Activated naive CD4-positive, alpha-beta T cell treated with anti-CD3 and anti-CD28 coated beads, Interleukin-2, amount 50 U/mL, for 24 hours (primary cell): ENCODE measurements around the gene TNFAIP3.

Experiments used
- H3K27ac Mint-ChIP-seq: one replicate; pipeline ENCODE4 v1.8.0; 2021; ENCODE audit warnings: mild to moderate bottlenecking, mixed read lengths
- H3K27me3 Mint-ChIP-seq: one replicate; pipeline ENCODE4 v1.8.0; 2021; ENCODE audit warnings: mixed read lengths
- H3K36me3 Mint-ChIP-seq: one replicate; pipeline ENCODE4 v1.8.0; 2021; ENCODE audit warnings: mixed read lengths
- H3K4me1 Mint-ChIP-seq: one replicate; pipeline ENCODE4 v1.8.0; 2021; ENCODE audit warnings: mixed read lengths
- H3K4me3 Mint-ChIP-seq: one replicate; pipeline ENCODE4 v1.8.0; 2021; ENCODE audit warnings: mild to moderate bottlenecking, mixed read lengths
- H3K9me3 Mint-ChIP-seq: one replicate; pipeline ENCODE4 v1.8.0; 2021; ENCODE audit warnings: mixed read lengths

The TNFAIP3 gene

DNA sequence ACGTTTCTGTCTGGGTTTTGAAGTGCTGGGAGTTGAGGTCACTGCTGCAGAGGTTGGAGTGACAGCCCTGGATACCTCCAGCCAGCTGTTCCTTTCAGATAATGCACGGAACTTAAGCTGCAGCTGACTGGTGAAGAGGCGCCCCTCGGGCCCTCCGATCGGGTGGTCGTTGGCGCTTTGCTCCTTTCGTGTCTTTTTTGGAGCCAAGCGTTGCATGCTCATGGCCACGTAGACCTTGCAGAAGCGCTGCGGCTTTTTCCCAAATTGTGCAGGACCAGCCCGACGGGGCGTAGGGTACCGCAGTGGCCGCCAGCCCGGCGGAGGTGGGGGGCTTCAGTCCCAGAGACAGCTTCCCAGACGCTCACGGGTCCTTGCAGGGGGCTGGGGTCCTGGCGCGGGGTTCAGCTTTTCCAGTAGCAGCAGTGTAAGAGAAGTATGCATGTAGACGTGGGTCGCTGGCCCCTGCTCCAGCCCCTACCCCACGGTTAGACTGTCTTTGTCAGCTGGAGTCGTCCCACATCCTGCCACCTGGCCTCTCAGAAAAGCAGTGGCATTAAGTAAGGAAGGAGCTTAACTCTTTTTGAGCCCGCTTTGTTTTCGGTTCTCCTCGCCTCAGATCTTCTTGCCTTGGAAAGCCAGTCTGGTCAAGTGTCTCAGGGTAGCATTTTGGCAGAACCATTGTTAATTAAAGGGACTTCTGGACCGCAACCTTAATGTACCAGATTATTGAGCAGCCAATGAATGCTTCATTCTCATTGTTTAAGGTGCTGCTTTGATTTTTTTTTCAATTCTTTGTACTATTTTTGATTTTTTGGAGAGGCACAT lies 838 bp downstream of the TNFAIP3 start:
- Mint-ChIP-seq H3K27me3 (no peaks in the 10 kb centered on the region), H3K9me3 (no peaks in the 10 kb centered on the region), H3K4me3 (peak overlapping the region; percentile 92), H3K27ac (peak overlapping the region; percentile 94), H3K36me3 (peaks cover 42% of the 10 kb centered on the region), H3K4me1 (peaks cover 33% of the 10 kb centered on the region)

DNA sequence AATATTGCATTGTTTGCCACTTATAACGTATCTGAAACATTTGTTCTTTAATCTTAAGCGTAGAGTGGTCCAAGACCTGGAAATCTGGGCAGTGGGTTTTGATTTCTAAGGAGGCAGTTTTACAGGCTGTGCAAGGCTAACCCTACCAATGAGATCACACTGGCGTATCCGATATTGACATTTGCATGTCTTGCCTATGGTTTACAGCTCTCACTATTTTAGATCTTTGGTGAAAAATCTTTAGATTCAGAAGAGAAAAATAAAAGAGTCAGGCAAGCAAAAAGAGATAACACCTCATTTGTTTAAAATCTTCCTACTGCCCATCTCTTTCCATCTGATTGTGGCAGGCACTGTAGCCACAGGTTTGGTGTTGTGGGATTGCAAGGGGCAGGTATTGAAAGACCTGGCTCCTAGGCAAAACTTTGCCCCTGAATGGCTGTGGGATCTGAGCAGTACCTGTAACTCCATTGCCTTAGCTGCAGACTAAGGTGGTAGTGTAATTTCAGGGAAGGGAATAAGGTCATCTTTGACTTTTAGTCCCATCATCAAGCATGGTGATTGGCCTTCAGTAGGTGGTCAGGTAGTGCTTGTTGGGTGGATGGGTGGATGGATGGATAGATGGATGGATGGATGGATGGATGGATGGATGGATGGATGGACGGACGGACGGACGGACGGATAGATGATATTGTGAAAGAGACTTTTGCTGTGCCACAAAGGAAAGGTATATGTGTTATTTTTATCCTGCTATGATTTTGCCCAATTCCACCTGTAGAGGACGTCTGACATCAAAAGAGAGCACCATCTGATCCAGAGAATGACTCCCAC lies 1.9 kb downstream of the TNFAIP3 start:
- H3K27ac Mint-ChIP-seq, result peak overlapping the region; percentile 94
- H3K27me3 Mint-ChIP-seq, result no peaks in the 10 kb centered on the region
- peak overlapping the region; percentile 92 for H3K4me3 Mint-ChIP-seq
- peaks cover 38% of the 10 kb centered on the region for H3K4me1 Mint-ChIP-seq
- H3K36me3 Mint-ChIP-seq, result peaks cover 49% of the 10 kb centered on the region
- no peaks in the 10 kb centered on the region for H3K9me3 Mint-ChIP-seq

DNA sequence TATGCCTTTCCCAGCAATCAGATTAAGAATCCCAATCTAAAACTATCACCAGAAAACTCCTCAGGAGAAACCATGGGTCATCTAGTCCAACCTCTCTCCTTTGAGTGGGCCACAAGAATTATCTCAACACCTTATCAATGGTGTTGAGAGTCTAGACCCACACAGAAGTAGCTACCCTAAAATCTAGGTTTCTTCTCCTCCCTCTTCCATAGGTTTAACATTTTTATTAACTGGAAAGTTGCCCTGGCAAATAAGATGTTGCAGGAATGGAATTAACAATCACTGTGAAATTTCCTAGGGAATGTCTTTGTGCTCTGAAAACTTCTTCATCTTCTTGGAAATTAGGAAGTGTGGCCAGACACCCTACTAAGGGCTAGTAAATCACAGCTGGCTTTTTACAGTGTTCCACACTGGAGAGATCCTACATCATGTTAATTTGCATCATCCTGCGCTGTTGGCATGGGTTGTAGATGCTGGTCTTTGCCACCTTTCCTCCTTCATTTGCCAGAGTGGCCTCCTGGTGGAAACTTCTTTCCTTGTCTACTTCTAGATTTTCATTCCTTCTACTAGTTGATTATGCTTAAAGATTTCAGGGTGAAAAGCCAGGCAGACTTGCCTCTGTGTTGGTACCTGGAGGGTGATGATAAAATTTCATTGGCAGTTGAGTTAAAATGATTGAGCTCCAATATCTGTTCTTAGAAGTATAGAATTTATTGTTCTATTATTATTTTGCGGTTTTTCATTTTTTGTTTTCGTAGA lies 2.7 kb downstream of the TNFAIP3 start:
- H3K36me3 Mint-ChIP-seq, result peaks cover 51% of the 10 kb centered on the region
- H3K4me3 Mint-ChIP-seq, result peak overlapping the region; percentile 92
- peak overlapping the region; percentile 94 for H3K27ac Mint-ChIP-seq
- H3K9me3 Mint-ChIP-seq, result no peaks in the 10 kb centered on the region
- peaks cover 36% of the 10 kb centered on the region for H3K4me1 Mint-ChIP-seq
- no peaks in the 10 kb centered on the region for H3K27me3 Mint-ChIP-seq

DNA sequence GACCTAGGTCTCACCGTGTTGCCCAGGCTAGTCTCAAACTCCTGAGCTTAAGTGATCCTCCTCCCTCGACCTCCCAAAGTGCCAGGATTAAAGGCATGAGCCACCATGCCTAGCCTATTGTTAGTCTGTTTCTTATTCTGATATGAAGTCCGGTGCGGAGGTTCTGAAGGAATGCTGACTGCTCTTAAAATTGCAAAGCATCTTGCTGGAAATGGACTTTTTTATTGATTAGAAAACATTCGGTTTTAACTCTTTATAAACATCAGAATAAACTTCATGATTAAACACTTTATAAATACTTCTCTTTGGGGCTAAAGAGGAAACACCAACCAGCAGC lies 3.2 kb downstream of the TNFAIP3 start:
- Mint-ChIP-seq H3K4me3 (peak overlapping the region; percentile 92), H3K36me3 (peaks cover 56% of the 10 kb centered on the region), H3K9me3 (no peaks in the 10 kb centered on the region), H3K27ac (peak overlapping the region; percentile 94), H3K27me3 (no peaks in the 10 kb centered on the region), H3K4me1 (peaks cover 38% of the 10 kb centered on the region)

DNA sequence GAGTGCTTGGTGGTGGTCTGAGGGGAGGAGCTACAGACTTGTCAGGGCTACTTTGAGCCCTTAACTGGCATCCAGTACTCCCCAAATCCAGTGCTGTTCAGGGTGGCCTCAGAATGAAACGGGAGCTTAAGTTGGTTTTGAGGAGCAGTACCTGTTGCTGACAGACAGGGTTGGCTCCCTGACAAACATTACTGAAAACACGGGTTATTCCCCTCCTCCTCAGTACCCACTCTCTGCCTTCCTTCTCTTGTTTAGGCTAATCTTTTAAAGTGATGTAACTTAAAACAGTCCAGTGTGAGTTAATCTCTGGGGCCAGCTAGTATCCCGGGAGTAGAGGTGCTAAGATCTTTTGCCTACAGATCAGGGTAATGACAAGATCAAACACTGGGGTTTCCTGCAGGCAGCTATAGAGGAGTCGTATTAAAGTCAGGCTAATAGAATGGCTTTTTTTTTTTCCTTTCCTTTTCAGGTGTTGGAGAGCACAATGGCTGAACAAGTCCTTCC lies 3.7 kb downstream of the TNFAIP3 start:
- no peaks in the 10 kb centered on the region for H3K9me3 Mint-ChIP-seq
- no peaks in the 10 kb centered on the region for H3K27me3 Mint-ChIP-seq
- peak overlapping the region; percentile 92 for H3K4me3 Mint-ChIP-seq
- H3K4me1 Mint-ChIP-seq, result peaks cover 39% of the 10 kb centered on the region
- H3K36me3 Mint-ChIP-seq, result peaks cover 60% of the 10 kb centered on the region
- peak overlapping the region; percentile 94 for H3K27ac Mint-ChIP-seq

DNA sequence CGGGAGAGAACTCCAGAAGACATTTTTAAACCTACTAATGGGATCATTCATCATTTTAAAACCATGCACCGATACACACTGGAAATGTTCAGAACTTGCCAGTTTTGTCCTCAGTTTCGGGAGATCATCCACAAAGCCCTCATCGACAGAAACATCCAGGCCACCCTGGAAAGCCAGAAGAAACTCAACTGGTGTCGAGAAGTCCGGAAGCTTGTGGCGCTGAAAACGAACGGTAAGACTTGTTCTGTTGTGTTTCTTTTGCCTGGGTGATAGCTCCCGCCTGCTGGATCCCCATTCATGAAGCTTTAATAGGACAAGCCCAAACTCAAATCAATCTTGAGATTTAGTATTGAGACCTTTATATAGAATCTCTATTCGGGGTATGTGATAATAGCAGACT lies 4.2 kb downstream of the TNFAIP3 start:
- H3K4me3 Mint-ChIP-seq, result peak overlapping the region; percentile 92
- H3K36me3 Mint-ChIP-seq, result peaks cover 61% of the 10 kb centered on the region
- peaks cover 37% of the 10 kb centered on the region for H3K4me1 Mint-ChIP-seq
- H3K27me3 Mint-ChIP-seq, result no peaks in the 10 kb centered on the region
- peak overlapping the region; percentile 94 for H3K27ac Mint-ChIP-seq
- H3K9me3 Mint-ChIP-seq, result no peaks in the 10 kb centered on the region

DNA sequence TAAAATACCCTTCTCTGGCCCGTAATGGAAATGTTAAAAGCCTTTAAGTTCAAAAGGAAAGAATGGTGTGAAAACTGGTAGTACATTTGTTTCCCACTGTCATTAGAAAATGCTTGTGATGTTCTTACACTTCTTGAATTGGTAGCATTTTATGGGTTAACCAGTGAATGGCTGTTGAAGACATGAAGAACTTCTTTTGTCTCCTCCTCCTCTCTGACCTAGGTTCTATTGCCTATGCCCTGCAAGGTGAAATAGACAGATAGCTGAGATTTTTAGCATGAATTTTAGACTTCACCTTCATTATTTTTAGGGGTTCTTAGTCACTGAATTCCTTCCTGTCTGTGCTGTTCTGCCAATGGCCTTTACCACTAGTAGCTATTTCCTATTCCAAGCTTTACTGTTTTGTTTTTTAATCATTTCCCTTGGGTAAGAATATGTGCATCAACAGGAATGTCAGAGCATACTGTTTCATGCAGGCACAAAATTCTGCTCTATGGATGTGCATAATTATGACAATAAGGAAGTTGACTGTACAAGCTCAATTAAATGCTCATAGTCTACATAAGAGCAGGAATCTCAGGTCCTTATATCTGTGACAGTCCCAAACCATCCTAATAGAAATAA lies 4.9 kb downstream of the TNFAIP3 start:
- H3K9me3 Mint-ChIP-seq, result no peaks in the 10 kb centered on the region
- no peaks in the 10 kb centered on the region for H3K27me3 Mint-ChIP-seq

DNA sequence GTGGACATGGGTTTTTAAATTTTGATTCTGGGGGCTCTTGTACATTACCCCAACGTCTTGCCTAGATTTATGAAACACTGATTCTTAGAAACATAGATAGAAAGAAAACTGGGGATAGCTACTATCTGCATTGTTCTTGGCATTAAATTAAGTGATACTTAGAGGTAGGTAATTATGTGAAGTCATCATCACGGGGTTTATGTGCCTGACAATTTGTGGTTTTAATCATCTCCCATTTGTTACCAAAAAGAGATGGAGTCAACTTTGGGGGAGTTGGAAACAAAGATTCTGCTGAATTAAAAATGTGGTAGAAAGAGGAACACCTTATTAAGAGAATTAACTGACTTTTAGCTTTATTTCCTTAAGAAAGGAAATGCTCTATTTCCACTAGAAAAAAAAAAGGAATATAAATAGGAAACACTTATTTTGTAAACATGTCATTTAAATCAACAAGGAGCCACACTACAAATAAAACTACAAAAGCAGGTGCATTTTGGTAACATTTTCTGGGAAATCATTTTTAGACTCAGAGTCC lies 5.6 kb downstream of the TNFAIP3 start:
- peak overlapping the region; percentile 92 for H3K4me3 Mint-ChIP-seq
- peak overlapping the region; percentile 94 for H3K27ac Mint-ChIP-seq
- H3K27me3 Mint-ChIP-seq, result no peaks in the 10 kb centered on the region
- peaks cover 68% of the 10 kb centered on the region for H3K36me3 Mint-ChIP-seq
- no peaks in the 10 kb centered on the region for H3K9me3 Mint-ChIP-seq
- H3K4me1 Mint-ChIP-seq, result peaks cover 46% of the 10 kb centered on the region

More for the DNA sequence above, 4.9 kb downstream of the TNFAIP3 start:
- peak overlapping the region; percentile 94 for H3K27ac Mint-ChIP-seq
- peaks cover 65% of the 10 kb centered on the region for H3K36me3 Mint-ChIP-seq
- H3K4me3 Mint-ChIP-seq, result peak overlapping the region; percentile 92
- H3K4me1 Mint-ChIP-seq, result peaks cover 39% of the 10 kb centered on the region

DNA sequence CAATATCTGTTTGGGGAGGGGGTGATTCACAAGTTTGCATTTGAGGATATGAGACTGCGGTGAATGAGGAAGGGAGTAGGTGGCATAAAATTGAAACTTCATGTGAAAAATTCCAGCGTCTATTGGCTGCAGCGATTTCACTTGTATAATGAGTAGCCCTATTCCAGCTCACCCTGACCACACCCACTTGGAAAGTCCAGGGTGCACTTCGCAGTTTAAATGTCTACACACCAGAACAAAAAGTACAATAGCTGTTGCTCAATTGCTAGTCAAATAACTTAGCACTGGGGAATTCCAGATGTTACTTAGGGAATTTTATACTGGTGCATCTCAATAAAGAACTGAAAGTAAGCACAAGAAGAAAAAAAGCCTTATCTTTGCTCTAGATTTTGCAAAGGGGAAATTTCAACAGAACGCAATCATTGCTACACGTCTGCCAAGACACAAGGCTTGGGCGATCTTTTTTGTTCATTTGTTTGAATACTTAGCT lies 6.3 kb downstream of the TNFAIP3 start:
- Mint-ChIP-seq H3K9me3 (no peaks in the 10 kb centered on the region), H3K27me3 (no peaks in the 10 kb centered on the region), H3K36me3 (peaks cover 64% of the 10 kb centered on the region), H3K4me3 (peak overlapping the region; percentile 92), H3K4me1 (peaks cover 52% of the 10 kb centered on the region), H3K27ac (peak overlapping the region; percentile 94)

DNA sequence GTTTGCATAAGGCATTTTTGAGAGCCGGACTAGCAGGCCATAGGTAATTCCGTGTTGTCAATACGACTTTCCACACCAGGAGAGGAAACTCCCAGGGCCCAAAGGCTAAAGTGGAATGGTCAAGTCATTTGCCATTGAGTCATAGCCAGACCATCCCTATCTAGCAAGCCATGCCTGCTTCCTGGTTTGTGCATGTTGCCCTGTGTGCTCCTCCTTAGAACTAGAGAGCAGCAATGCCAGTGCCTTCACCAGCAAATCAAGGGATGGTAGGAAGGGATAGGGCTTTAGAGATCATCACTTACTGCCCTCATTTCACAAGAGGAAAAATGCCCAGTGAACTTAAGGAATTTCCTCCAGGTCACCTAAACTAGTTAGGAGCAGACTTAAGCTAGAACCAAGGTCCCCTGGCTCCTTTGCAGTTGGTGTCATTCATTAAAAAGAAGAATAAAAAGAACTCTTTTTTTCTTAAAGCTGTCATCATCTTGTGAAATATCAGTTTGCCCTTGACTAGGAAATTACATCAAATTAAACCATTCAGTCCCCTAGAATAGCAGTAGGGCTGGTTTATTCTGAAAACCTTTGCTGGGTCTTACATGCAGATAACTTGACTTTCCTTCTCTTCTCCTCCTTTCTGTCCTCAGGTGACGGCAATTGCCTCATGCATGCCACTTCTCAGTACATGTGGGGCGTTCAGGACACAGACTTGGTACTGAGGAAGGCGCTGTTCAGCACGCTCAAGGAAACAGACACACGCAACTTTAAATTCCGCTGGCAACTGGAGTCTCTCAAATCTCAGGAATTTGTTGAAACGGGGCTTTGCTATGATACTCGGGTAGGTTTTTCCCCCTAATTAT lies 7.4 kb downstream of the TNFAIP3 start:
- H3K27me3 Mint-ChIP-seq, result no peaks in the 10 kb centered on the region
- H3K4me1 Mint-ChIP-seq, result peaks cover 61% of the 10 kb centered on the region
- no peaks in the 10 kb centered on the region for H3K9me3 Mint-ChIP-seq
- H3K36me3 Mint-ChIP-seq, result peaks cover 62% of the 10 kb centered on the region
- H3K4me3 Mint-ChIP-seq, result peak overlapping the region; percentile 92
- H3K27ac Mint-ChIP-seq, result peak overlapping the region; percentile 94

DNA sequence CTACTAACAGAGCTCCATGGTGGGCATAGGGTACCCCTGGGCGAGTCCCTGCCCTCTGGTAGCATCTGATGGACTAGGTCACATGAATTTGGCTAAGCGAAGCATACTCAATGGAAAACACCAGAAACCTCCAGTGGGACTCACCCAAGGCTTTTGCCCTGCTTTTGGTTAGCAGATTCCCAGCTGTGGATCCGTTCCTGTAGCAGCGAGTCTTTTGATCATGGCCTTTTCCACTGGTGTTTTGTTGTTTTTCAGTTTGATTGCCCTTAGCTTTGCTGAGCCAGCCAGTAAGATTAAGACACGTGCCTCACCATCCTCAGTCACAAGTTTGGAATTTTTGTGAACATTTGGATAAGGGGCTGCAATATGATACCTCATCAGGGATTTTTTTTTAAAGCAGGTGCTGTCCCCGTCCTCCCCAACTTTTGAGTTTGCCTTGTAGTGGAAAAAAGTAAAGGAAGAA lies 8.0 kb downstream of the TNFAIP3 start:
- H3K9me3 Mint-ChIP-seq, result no peaks in the 10 kb centered on the region
- H3K27ac Mint-ChIP-seq, result peak overlapping the region; percentile 94
- no peaks in the 10 kb centered on the region for H3K27me3 Mint-ChIP-seq
- peaks cover 67% of the 10 kb centered on the region for H3K4me1 Mint-ChIP-seq
- peaks cover 60% of the 10 kb centered on the region for H3K36me3 Mint-ChIP-seq
- H3K4me3 Mint-ChIP-seq, result peak overlapping the region; percentile 92

DNA sequence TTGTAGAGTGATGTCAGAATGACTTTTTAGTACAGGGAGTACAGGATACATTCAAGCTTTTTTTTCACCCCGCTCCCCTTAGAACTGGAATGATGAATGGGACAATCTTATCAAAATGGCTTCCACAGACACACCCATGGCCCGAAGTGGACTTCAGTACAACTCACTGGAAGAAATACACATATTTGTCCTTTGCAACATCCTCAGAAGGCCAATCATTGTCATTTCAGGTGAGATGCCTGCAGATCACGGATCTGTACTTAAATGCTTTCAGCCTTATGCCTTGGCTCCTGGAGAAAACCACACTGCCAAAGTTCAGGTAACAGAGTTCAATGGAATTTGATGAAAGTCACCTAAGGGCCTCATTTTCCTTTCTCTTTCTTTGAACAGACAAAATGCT lies 8.5 kb downstream of the TNFAIP3 start:
- Mint-ChIP-seq H3K9me3 (no peaks in the 10 kb centered on the region), H3K36me3 (peaks cover 59% of the 10 kb centered on the region), H3K4me3 (peak overlapping the region; percentile 92), H3K4me1 (peaks cover 72% of the 10 kb centered on the region), H3K27ac (peak overlapping the region; percentile 94), H3K27me3 (no peaks in the 10 kb centered on the region)

DNA sequence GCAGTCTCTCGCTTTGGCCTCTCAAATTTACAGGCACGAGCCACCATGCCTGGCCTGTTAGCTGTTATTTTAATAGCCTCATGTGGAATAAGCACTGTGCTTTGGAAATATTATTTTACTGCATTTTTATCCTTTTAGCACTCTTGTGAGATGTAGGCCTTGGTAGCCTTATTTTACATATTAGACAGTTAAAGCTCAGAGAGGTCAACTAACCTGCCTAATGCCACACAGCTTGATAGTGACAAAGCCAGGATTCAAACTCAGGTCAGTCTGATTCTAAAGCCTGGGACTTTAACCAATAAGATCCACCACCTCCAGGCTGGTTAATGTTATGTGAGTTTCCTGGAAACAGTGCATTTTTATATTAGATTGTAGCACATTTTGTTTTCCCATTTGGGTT lies 9.5 kb downstream of the TNFAIP3 start:
- peaks cover 56% of the 10 kb centered on the region for H3K36me3 Mint-ChIP-seq
- no peaks in the 10 kb centered on the region for H3K9me3 Mint-ChIP-seq
- peak overlapping the region; percentile 79 for H3K27ac Mint-ChIP-seq
- peaks cover 80% of the 10 kb centered on the region for H3K4me1 Mint-ChIP-seq
- H3K4me3 Mint-ChIP-seq, result peak overlapping the region; percentile 92
- no peaks in the 10 kb centered on the region for H3K27me3 Mint-ChIP-seq

DNA sequence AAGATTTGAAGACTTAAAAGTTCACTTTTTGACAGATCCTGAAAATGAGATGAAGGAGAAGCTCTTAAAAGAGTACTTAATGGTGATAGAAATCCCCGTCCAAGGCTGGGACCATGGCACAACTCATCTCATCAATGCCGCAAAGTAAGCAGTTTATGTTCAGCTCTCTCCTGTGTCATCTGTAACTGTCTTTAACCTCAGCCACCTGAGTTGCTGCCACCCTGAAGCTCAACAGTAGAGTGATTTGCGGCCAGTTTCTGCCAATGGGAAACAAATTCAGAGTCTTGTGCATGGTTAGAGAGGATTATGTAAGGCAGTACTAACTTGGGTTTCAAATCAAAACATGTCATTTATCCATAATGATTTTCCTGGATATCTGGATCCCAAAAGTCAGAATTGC lies 10.1 kb downstream of the TNFAIP3 start:
- Mint-ChIP-seq H3K27me3 (no peaks in the 10 kb centered on the region), H3K4me3 (peak overlapping the region; percentile 69), H3K27ac (peak overlapping the region; percentile 79), H3K9me3 (no peaks in the 10 kb centered on the region), H3K4me1 (peaks cover 78% of the 10 kb centered on the region), H3K36me3 (peaks cover 50% of the 10 kb centered on the region)
